IgD-negative memory B cell (primary cell): ENCODE measurements around the gene TRDN. TPM values are rescaled to one million over a fixed set of nuclear protein-coding genes. Genes with fewer than 3 reads are reported as not detected.
"Not testable (repeated sequence)": the region's sequence is repeated elsewhere in the genome, so short reads cannot be mapped to it uniquely, and the experiment has no call there.

Experiments
- H3K27ac Mint-ChIP-seq, 3 donors: one replicate each; pipeline ENCODE4 v1.8.0; 2020 to 2022; ENCODE audit warnings: mild to moderate bottlenecking in 3 of 3, mixed read lengths in 3 of 3, moderate library complexity in 1 of 3
- H3K27me3 Mint-ChIP-seq: one replicate; pipeline ENCODE4 v1.8.0; 2021; ENCODE audit warnings: mixed read lengths
- H3K36me3 Mint-ChIP-seq: one replicate; pipeline ENCODE4 v1.8.0; 2020; ENCODE audit warnings: mild to moderate bottlenecking, mixed read lengths
- H3K4me1 Mint-ChIP-seq, 3 donors: one replicate each; pipeline ENCODE4 v1.8.0; 2020 to 2022; ENCODE audit warnings: mixed read lengths in 3 of 3, mild to moderate bottlenecking in 1 of 3
- H3K4me3 Mint-ChIP-seq, 4 donors: one replicate each; pipeline ENCODE4 v1.8.0; 2020 to 2022; ENCODE audit warnings: mild to moderate bottlenecking in 4 of 4, mixed read lengths in 4 of 4, moderate library complexity in 3 of 4
- H3K9me3 Mint-ChIP-seq, 3 donors: one replicate each; pipeline ENCODE4 v1.8.0; 2020 to 2021; ENCODE audit warnings: mixed read lengths in 3 of 3, mild to moderate bottlenecking in 1 of 3
- polyA plus RNA-seq: library from polyadenylated mRNA; unstranded; fragments of 300-500 nt; fragmentation: Illumina TruSeq; gene quantifications from one replicate; pipeline ENCODE4 v1.2.3, GENCODE V29; 2021

The TRDN gene
- polyA plus RNA-seq, 1 donor from 2014 or later = not detected

DNA sequence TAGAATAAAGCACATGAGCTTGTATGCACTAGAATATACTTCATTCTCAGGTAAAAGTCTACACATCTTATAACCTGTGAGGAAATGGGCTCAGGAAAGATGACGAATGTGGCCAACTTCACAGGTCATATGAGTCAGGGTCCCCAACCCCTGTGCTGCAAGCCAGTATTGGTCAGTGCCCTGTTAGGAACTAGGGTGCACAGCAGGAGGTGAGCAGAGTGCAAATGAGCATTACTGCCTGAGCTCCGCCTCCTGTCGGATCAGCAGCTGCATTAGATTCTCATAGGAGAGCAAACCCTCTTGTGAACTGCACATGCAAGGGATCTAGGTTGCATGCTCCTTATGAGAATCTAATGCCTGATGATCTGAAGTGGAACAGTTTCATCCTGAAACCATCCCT lies 182.3 kb downstream of the TRDN start:
- Mint-ChIP-seq H3K9me3 (peaks cover 4 to 7% (median 6%) of the 10 kb centered on the region in 3 donors), H3K4me1 (no peaks in the 10 kb centered on the region)

GRCh38 chr6:123453071-123453470 lies 183.7 kb downstream of the TRDN start:
- H3K4me1 Mint-ChIP-seq, H3K27ac Mint-ChIP-seq, H3K4me3 Mint-ChIP-seq, H3K27me3 Mint-ChIP-seq, H3K9me3 Mint-ChIP-seq, H3K36me3 Mint-ChIP-seq: not testable (repeated sequence)

More for the DNA sequence above, 182.3 kb downstream of the TRDN start:
- Mint-ChIP-seq H3K4me3 (no peak overlapping the region), H3K27me3 (no peaks in the 10 kb centered on the region), H3K36me3 (no peaks in the 10 kb centered on the region), H3K27ac (no peak overlapping the region)

DNA sequence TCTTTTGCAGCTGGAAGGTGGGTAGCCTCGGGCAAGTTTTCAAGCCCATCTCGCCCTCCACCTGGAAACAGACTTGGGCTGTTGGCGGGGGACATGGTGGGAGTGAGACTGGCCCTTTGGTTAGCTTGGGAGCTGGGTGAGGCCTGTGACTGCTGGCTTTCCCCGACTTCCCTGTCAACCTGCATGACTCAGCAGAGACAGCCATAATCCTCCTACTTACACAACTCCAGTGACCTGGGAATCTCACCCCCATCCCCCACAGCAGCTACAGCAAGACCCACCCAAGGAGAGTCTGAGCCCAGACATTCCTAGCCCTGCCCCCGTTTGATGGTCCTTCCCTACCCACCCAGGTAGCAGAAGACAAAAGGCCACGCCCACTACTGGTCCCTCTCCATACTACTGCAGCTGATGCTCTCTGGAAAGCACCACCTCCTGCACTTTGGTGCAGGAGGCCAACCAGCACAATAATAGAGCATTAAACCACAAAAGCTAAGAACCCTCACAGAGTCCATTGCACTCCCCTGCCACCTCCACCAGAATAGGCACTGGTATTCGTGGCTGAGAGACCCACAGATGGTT lies 188.4 kb downstream of the TRDN start:
- Mint-ChIP-seq H3K9me3 (peaks cover 3 to 7% (median 6%) of the 10 kb centered on the region in 3 donors), H3K4me3 (no peak overlapping the region), H3K36me3 (no peaks in the 10 kb centered on the region), H3K27me3 (no peaks in the 10 kb centered on the region), H3K4me1 (no peaks in the 10 kb centered on the region), H3K27ac (no peak overlapping the region)

GRCh38 chr6:123447315-123447937 lies 189.3 kb downstream of the TRDN start:
- peaks cover 0 to 7% (median 3%) of the 10 kb centered on the region in 3 donors for H3K9me3 Mint-ChIP-seq
- H3K27me3 Mint-ChIP-seq = no peaks in the 10 kb centered on the region
- H3K4me3 Mint-ChIP-seq = no peak overlapping the region
- H3K4me1 Mint-ChIP-seq = no peaks in the 10 kb centered on the region
- H3K27ac Mint-ChIP-seq = no peak overlapping the region
- H3K36me3 Mint-ChIP-seq = no peaks in the 10 kb centered on the region

DNA sequence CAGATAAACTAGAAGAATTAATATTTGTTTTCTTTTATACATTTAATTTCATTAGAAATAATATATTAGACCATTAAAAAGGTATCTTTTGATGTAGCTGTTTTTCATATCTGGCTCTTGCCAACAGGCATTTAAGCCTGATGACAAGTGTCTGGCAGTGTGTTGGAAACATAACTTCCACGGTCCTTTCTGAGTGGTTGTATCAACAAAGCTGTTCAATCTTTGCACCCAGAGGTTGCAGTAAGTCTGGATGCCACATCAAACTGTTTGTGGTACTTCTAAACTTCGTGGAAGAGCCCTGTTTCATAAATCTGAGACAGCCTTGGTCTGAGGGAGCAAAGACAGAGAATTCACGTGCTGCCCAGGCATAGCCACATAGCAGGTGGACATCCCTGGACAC lies 197.4 kb downstream of the TRDN start:
- H3K36me3 Mint-ChIP-seq = no peaks in the 10 kb centered on the region

GRCh38 chr6:123434186-123434585 lies 202.6 kb downstream of the TRDN start:
- Mint-ChIP-seq H3K4me3 (no peak overlapping the region), H3K27ac (no peak overlapping the region), H3K27me3 (no peaks in the 10 kb centered on the region), H3K9me3 (no peaks in the 10 kb centered on the region), H3K4me1 (no peaks in the 10 kb centered on the region), H3K36me3 (no peaks in the 10 kb centered on the region)

More for the DNA sequence above, 197.4 kb downstream of the TRDN start:
- H3K4me1 Mint-ChIP-seq = no peaks in the 10 kb centered on the region
- H3K9me3 Mint-ChIP-seq = peaks cover 0 to 1% (median 0%) of the 10 kb centered on the region in 3 donors
- H3K27me3 Mint-ChIP-seq = no peaks in the 10 kb centered on the region
- H3K27ac Mint-ChIP-seq = no peak overlapping the region
- no peak overlapping the region for H3K4me3 Mint-ChIP-seq

GRCh38 chr6:123430970-123431369 lies 205.8 kb downstream of the TRDN start:
- H3K27ac Mint-ChIP-seq = no peak overlapping the region
- no peaks in the 10 kb centered on the region for H3K27me3 Mint-ChIP-seq
- H3K9me3 Mint-ChIP-seq = no peaks in the 10 kb centered on the region
- no peaks in the 10 kb centered on the region for H3K36me3 Mint-ChIP-seq
- H3K4me1 Mint-ChIP-seq = no peaks in the 10 kb centered on the region
- no peak overlapping the region for H3K4me3 Mint-ChIP-seq

DNA sequence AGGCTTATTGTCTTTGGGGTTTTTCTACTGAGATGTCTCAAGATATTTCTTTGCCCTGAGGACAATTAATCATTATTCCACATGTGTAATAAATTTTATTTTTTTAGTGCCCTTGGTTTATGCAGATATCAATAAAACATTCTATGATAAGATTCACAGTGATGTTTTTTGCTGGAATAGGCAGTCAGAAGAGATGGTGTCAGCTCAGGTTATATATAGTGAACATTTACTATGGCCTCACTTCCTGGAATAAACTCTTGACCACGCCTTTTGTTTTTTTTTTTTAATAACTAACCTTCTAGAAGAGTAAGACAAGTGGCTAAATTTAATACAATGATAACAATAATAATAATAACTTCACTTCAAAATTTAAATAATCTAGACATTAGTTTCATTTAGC lies 209.7 kb downstream of the TRDN start:
- Mint-ChIP-seq H3K27me3 (no peaks in the 10 kb centered on the region), H3K4me3 (no peak overlapping the region), H3K4me1 (no peaks in the 10 kb centered on the region), H3K36me3 (no peaks in the 10 kb centered on the region), H3K27ac (no peak overlapping the region), H3K9me3 (no peaks in the 10 kb centered on the region)

DNA sequence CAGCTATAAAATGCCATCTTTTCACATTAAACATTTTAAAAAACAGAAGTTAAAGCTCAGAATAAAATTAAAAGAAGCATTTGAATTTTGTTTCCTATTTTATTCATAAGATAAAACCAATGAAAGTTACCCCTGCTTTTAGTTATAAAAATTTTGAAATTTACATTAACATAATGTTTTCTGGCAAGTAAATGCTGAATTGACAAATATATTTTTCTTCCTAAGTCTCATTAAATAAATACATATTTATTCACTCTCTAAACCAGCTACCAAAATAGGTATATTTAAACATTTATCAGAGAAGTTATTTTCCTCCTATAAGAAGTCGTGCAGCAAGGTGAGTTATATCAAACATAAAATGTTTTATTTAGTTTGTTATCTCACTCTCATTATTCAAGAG lies 213.6 kb downstream of the TRDN start:
- H3K9me3 Mint-ChIP-seq = no peaks in the 10 kb centered on the region

DNA sequence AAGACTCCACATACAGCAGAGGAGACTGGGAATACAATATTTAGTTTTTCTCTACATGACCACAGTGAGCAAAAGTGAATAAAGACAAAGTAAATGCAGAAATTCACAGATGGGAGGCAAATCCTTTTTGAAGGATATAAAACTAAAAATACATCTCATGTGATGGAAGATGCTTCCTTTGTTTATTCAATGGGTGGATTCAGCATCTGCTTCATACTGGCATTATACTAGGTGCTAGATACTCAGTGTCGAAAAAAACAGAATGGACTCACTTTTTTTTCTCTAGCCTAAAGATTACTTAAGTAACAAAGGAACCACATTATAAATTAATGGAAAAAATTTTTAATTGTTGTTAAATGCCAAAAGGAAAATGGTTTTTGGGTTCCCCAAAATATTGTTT lies 216.2 kb downstream of the TRDN start:
- Mint-ChIP-seq H3K4me1 (no peaks in the 10 kb centered on the region), H3K4me3 (no peak overlapping the region), H3K27me3 (no peaks in the 10 kb centered on the region), H3K9me3 (no peaks in the 10 kb centered on the region), H3K27ac (no peak overlapping the region), H3K36me3 (no peaks in the 10 kb centered on the region)

More for the DNA sequence above, 213.6 kb downstream of the TRDN start:
- Mint-ChIP-seq H3K27me3 (no peaks in the 10 kb centered on the region), H3K4me3 (no peak overlapping the region), H3K36me3 (no peaks in the 10 kb centered on the region), H3K4me1 (no peaks in the 10 kb centered on the region), H3K27ac (no peak overlapping the region)

GRCh38 chr6:123418071-123418470 lies 218.7 kb downstream of the TRDN start:
- H3K36me3 Mint-ChIP-seq = no peaks in the 10 kb centered on the region
- H3K9me3 Mint-ChIP-seq = no peaks in the 10 kb centered on the region
- H3K27me3 Mint-ChIP-seq = no peaks in the 10 kb centered on the region

DNA sequence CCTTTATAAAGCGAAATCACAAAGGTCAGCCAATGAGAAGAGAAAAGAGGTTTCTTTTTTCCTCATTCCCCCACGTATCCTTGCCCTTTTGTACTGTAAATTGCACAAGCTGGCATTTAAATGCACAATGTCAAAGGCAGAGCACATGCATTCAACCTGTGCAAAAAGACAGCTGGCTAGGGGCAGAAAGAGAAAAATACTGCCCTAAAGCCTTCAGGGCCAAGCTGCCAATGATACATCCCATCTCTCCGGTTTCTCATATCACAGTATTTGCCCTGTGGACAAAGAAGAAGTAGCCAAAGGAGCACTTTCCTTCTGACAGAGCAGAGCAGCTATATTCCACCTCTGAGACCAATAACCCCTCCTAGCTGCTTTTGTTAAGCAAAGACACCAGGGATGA lies 219.2 kb downstream of the TRDN start:
- Mint-ChIP-seq H3K9me3 (no peaks in the 10 kb centered on the region), H3K4me1 (no peaks in the 10 kb centered on the region), H3K27ac (no peak overlapping the region), H3K36me3 (no peaks in the 10 kb centered on the region), H3K27me3 (no peaks in the 10 kb centered on the region), H3K4me3 (no peak overlapping the region)

More at GRCh38 chr6:123418071-123418470, 218.7 kb downstream of the TRDN start:
- Mint-ChIP-seq H3K4me1 (no peaks in the 10 kb centered on the region), H3K4me3 (no peak overlapping the region), H3K27ac (no peak overlapping the region)

- H3K27ac Mint-ChIP-seq = no peak overlapping the region
- peak overlapping the region in 1 of 4 donors; percentile 31 for H3K4me3 Mint-ChIP-seq
- H3K4me1 Mint-ChIP-seq = no peaks in the 10 kb centered on the region
- H3K9me3 Mint-ChIP-seq = no peaks in the 10 kb centered on the region
- H3K27me3 Mint-ChIP-seq = no peaks in the 10 kb centered on the region
- H3K36me3 Mint-ChIP-seq = no peaks in the 10 kb centered on the region
These were observed 220.8 kb downstream of the TRDN start for GRCh38 chr6:123415844-123416468.

- Mint-ChIP-seq H3K9me3 (no peaks in the 10 kb centered on the region), H3K4me1 (no peaks in the 10 kb centered on the region), H3K27me3 (no peaks in the 10 kb centered on the region), H3K4me3 (no peak overlapping the region), H3K36me3 (peaks cover 3% of the 10 kb centered on the region), H3K27ac (no peak overlapping the region)
These were observed 231.8 kb downstream of the TRDN start for GRCh38 chr6:123404975-123405374.

- no peaks in the 10 kb centered on the region for H3K4me1 Mint-ChIP-seq
- H3K27me3 Mint-ChIP-seq = no peaks in the 10 kb centered on the region
- H3K9me3 Mint-ChIP-seq = no peaks in the 10 kb centered on the region
- no peak overlapping the region for H3K27ac Mint-ChIP-seq
- H3K36me3 Mint-ChIP-seq = peaks cover 3% of the 10 kb centered on the region
- H3K4me3 Mint-ChIP-seq = no peak overlapping the region
These were observed 234.7 kb downstream of the TRDN start for GRCh38 chr6:123402052-123402451.

DNA sequence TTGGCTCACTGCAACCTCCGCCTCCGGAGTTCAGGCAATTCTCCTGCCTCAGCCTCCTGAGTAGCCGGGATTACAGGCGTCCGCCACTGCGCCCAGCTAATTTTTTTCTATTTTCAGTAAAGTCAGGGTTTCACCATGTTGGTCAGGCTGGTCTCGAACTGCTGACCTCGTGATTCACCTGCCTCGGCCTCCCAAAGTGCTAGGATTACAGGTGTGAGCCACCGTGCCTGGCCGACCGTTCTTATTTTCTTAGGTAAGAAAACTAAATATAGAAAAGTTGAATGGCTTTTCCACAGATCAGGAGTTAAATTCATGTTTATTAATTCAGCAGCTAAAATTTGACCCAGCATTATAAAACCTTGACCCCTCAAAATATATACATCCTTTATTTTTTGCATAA lies 238.7 kb downstream of the TRDN start:
- H3K4me1 Mint-ChIP-seq = no peaks in the 10 kb centered on the region
- no peak overlapping the region for H3K27ac Mint-ChIP-seq
- H3K36me3 Mint-ChIP-seq = no peaks in the 10 kb centered on the region
- no peak overlapping the region for H3K4me3 Mint-ChIP-seq
- no peaks in the 10 kb centered on the region for H3K27me3 Mint-ChIP-seq
- no peaks in the 10 kb centered on the region for H3K9me3 Mint-ChIP-seq
